ENCODE results near the gene NR2F2.

NR2F2 gene

DNA sequence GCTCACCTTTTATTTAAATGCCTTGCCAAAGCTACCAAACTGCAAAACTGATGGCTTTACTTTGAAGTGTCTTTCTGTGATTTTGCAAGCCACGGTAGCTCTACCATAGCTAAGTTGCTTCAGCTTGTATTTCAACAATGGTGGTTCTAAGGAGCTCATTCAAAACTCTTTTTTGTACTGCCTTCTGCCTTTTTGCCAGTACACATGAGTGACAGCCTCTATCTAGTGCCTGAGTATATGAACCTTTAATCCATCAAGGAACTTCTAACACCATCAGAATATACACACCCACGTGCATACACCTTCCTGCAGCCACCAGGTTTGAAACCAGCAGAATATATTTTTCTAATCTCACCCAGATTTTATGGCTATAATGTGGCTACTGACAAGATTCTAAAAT, 10.4 kb upstream of the NR2F2 start:
- no peak for DNase-seq (ENCODE audit: low spot score)

DNA sequence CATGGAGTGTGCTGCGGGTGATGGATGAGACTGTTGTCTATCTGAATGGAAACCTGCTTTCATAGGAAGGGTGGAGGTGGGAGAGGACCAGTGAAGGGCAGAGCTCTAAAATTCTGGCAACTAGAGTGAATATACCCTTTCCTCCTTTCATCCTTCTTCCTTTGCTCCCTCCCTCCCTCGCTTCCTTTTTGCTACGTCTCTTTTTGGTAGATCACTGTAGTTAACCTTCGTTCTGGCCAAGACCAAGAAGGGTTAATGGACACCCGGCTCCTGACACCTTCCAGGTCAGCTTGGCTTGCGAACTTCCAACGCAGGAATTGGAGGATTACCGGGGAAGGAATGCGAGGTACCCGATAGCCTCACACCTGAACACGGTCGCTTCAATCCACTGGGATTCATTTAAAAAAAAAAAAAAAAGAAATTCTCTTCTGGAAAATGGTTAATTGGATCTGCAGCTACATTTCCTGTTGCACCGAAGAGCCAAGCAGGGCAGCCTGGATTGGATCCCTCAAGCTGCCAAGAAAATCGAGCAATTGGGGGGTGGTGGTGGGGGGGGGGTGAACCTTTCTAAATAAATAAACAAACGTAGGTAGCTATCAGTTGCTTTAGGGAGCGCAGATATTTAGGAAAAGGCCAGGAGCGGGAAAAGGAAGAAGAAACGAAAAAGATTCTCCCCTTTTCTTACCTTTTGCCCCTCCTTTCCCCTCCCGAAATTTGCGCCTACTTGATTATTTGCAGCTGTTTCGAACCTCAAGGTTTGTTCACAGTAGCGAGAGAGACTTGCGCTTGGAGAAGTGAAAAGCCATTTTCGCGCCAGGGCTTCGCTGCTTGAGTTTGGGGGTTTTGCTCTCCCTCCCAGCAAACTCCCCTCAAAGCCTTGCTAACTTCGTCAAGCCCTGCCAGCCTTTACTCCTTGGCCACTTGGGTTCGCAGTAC, 9.5 kb upstream of the NR2F2 start:
- DNase-seq (ENCODE audit: low spot score): peak; percentile 12

DNA sequence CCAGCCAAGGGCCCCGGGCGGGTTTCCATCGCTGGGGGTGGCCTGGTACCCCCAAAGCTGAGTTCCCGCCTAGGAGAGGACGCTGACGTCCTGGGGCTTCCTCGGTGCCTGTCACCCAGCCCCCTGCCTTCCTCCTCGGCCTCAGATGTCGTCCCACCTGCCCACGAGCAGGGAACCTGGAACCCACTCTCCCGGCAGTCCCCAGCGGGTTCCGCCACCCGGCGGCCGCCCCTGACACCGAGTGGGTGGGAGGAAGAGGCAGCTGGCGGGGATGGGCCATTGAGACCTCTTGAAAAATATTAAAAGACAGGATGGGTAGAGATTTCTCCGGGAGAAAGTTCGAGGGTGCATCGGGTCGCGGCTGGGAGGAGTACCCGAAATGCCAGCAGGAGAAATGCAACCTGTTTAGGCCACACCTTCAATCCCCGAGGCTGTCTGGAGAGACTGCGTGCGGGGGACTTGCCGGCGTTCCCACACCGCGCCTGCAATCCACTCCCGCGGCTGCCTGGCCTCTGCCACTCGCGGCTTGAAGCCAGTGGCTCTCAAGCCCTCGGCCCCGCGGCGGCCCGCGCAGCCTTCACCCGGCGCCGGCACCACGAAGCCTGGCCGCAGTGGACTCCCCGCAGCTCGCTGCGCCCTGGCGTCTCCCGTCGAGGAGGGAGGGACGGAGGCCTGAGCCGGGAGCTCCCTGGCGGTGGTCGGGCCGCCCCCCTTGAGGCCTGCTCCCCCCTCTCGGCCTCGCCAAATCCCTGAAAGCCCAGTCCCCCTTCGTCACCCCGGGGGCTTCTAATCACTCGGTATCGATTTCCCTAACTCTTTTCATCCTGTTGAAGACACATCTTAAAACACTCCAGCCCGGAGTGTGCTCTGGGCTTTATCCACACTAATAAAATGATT, 8.6 kb upstream of the NR2F2 start:
- peak; percentile 51 for DNase-seq (ENCODE audit: low spot score)

DNA sequence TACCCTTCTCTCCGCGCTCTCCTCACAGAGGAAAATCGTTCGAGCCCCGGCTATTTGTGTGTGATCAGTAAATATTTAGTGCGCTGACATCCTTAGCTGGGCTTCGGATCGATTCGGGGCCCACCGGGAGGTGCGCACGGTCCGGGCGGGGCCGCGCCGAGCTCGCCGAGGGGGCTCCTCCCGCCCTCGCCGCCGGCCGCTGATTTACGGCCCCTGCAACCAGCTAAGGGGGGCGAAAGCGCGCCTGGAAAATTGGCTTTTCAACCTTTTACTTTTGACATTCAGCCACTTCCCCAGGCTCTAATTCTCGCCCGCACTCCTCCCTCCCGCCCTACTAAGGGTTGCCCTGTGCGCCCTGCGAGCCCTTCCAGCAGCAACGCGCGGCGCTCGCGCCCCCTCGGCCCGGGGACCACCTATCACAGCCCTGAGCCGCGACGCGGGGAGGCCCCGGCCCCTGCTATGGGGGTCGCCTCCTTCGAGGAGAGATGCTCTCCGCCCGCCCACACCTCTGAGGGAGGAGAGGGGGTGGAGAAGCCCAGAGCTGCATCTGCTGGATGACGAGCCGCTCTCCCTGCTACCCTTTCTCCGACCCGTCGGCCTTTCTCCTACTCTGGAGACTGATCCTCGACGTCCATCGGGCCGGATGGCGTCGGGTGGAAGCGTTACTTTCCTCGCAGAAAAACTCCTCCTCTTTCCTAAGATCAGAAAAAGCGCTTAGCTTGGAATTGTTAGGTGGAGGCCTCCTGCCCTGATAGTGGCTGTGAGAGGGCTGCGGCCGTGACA, 7.8 kb upstream of the NR2F2 start:
- DNase-seq (ENCODE audit: low spot score): peak; percentile 44

DNA sequence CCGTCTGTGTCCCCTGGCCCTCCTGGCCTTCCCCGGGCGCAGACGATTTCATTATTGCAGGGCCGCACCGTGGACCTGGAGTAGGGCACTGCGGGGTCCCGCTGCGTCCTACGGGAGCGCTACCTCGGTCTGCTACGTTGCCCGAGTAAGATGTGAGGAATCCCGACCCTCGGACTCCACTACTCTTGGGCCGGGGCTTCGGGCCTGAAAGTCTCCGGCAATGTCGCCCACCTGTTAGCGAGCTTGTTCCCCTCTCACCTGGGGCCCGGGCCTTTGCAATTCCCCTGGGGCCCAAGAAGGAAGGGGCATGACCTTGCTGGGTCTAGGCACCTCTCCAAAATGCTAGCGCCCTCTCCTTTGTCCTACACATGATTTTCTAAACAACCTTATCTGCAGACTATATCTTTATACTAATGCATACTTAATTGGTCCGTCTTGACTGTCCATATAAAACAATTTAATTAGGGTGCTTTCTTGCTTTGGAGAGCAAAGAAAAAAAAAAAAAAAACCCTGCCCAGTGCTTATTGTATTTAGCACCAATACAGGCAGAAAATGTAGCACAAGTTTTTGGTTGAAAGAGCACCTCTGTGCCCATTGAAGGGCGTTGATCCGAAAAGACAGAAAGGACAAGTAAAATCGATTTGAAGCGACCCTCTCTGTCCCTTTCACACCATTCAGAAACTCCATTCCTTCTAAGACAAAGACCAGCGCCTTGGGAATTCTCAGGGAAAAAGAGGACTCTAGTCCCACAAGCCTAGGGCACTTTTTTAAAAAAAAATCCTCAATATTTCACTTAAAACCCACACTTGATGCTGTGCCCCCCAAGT, 7.0 kb upstream of the NR2F2 start:
- no peak for DNase-seq (ENCODE audit: low spot score)

DNA sequence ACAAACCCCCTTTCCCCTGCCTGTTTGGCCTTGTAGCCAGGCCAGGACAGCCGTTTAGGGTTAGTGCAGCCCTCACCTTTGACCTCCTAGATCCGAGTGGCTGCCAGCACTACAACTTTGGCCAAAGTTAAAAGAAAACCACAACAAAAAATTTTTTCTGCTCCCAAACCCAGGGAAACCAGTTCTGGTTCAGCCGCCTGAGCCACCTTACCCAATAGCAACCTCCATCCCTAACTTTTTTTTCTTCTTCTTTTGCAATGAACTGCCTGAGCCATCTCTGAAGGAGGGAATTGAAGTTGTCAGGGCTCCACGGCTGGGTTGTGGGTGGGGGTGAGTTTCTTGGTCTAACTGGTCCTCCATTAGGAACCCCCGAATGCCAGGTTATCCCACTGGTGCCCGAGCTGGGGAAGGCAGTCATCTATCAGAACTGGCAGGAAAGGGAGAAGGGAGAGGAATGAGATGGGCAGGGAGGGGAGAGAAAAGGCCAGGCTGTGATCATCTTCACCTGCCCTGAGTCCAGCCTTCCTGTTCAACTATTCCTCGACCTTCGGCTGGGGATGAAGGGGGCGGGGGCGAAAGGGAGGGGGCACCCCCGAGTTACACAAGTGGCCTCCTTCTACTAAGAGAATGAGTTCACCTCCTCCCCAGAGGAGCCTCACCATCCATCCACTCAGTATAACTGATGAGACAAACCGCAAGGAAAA, 6.2 kb upstream of the NR2F2 start:
- DNase-seq (ENCODE audit: low spot score): no peak

DNA sequence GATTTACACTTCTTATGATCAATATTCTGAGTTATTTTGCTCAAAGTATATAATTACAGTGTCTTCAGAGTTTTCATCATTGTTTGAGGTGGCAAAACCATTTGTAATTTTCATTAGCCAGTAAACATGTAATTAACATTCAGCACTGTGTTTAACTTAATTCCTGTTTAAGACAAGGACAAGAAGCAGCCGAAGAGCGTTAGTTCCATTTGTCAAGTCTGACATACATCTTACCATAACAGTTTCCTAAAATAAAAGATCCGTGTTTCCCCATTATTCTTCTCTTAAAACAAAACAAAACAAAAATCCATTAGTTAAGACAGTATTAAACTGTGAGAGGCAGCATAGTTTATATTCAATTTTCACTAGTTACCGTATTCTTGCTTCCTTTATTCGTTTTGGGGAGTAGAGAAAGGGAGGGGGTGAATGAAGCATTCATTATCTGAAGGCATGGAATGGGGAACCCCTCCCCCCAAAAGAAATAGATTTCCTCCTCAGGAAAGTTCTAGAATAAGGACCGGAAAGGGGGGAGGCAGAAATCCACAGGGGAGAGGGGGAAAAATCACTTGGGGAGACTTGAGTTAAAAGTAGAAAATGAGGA, 5.5 kb upstream of the NR2F2 start:
- DNase-seq (ENCODE audit: low spot score): no peak

DNA sequence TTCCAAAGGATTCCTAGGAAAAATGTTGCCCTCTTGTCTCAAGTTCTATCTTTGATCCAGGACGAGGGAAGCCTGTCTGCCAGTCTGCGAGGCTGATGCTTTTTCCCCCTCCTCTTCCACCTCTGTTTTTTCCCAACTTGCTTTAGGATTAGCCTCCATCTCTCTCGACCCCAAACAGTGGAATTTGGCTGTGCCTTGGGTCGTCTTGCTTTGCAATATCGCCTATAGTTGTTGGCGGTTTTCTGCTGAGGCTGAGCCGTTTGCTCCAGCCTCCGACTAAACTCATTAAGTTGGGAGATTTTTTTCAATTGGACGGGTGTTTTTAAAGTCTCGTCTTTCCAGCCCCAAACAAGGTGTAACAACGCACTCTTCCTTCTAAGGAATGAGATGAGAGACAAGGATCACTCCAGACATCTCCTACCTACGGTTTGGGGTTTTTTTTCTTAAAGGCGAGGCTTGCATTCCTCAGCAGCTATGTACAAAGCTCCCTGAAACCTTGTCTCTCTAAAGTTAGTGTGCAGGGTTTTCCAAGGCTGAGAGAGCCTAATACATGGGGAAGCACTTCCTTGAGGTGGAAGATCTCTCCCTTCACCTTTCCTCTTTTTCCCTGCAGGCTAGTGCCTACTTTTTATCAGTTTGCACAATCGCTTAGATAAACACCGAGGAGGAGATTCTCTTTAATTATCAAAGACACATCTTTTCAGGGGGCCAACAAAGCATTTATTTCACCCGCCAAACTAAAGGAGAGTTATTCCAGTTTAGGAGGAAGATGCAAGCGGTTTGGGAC, 4.8 kb upstream of the NR2F2 start:
- DNase-seq (ENCODE audit: low spot score): peak; percentile 32

DNA sequence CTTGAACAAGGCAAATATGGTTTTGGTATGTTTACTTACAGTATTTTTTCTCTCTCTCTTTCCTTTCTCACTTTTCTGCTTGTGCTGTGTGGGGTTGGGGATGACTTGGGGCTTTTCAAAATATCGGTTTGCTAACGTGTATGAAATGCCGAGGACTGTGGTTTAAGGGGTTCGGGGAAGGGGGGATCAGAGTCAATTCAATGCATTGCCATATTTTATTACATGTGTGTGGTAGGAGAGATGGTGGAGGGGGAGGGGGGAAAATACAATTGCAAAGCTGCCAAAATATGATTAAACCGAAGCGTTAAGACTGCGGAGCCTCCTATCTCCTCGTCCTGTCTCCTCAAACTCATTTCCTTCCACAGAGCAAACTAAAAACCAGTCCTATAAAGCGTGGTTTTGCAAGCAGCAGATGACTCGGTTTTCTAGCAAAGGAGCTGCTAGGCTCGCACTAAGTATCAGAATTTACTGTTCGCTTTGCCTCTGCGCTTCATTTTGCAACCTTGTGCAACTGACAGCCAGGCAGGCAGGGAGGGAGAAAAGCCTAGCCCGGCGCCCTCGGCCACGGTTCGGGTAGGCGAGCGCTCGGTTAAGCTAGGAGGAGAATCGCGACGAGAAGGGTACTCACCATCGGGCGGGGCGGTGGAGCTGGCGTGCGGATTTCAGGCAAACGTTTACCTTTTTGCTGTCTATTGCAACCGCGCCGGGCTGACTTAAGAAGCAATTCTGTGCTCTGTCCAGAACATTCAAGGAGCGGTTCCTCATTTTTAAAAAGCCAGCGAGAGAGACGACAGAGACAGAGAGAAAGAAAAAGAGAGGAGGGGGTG, 4.0 kb upstream of the NR2F2 start:
- peak; percentile 66 for DNase-seq (ENCODE audit: low spot score)

DNA sequence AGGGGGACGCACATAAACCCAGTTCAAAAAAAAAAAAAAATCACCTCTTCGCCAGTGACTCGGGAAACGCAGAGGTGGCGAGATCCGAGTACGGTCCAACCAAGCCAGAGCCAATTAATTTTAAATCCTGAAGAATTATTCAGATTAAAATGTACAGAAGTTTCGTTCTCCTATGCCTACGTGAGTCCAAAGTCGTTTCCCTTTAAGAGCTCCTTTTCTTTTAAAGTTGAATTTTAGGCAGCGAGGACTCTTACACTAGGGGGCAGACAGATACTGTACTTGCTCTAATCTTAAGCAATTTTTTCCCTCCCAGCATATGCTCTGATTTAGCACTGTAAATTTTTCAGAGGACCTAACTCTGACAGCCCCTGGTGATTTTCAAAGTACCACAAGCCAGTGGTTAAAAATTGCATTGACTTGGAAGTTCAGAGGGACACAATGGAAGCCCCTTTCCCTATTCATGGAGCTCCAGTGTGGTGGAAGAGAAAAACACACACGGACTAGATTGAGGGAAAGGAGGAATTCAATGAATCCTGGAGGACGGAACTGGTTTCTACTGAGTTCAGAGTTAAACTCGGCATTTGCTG, 3.3 kb upstream of the NR2F2 start:
- DNase-seq (ENCODE audit: low spot score): peak; percentile 80

DNA sequence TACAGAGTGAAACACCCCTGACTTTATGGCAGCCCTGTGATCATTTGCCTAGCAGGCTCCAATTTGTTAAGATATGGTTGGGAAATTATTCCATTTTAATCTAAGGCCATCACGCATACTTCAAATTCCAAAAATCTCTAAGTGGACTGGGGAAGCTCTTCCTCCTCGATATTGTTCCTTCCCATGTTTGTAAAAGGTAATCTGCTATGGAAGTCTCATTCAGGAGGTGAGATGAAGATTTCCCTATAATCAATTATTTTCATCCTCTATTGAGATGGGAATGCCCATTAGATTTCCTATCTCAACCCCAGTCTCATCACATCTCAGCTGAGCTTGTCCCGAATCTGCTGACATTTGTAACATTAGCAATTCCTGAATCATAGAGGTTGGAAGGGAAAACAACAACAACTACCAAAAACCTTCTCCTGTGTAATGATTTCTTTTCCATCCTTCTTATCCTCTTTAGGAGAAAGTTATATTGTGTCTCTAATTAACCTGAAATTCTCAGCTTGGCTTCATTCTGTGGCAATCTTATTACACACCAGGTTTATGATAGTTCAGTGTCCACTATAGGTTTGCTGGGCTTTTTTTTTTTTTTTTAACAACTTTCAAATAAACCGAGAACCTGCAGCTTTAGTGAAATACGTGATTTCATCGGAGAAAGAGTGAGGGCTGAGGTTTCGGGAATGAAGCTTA, 2.2 kb upstream of the NR2F2 start:
- no peak for DNase-seq (ENCODE audit: low spot score)

DNA sequence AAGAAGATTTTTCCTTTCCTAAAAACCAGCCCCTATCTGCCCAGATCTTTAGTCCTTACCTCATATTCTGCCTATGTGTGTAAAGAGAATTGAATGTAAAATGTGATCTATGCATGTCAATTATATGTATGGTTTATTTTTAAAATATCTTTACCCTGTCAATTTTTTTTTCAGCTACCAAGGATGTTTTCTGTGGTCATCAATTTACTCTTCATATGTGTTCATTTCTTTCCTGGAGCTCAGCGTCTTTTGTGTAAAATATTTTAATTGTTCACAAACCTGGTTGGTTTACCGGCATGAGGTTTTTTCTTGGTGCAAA, 1.7 kb upstream of the NR2F2 start:
- no peak for DNase-seq (ENCODE audit: low spot score)

DNA sequence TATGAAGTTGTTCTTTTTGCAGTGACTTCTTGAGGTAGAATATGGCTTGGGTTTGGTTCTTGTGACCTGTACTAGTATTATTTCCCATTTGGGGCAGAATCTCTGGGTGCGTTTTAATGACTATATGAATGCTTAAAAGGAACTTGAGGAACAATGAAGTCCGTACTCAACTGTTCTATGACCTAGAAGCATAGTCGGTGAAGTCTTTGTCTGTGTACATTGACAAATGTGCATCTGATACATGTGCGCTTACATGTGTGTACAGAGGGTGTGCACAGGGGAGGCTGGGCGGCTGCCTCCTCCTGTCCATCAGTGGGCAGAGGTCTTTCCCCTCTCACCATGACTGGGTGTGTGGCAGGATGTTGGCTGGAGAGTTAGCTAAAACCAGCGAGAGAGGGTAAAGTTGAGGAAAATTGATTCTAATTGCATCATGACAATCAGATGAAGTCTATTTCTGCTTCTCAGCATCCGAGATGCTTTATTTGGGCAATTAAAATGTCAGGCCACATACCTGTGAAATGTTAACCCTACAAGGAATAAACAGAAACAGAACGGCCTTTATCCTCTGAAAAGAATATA, 1.0 kb upstream of the NR2F2 start:
- DNase-seq (ENCODE audit: low spot score): peak; percentile 23

DNA sequence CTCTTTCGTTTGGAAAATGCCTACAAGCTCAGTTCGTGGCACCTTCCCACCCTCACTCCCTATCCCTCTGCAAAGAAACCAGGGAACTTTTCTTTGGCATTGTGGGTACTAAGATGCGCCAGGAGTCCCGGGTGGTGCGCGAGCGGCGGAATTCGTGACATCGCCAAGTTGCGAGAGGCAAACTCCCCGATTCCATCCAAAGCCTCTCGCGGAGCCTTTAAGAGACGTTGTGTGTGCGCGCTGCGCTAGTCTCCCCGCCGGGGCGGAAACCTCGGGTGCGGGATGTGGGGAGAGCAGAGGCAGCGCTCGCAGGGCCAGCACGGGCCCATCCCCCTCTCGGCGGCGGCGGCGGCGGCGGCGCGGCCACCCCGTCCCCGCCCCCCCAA, 443 bp upstream of the NR2F2 start:
- no peak for DNase-seq (ENCODE audit: low spot score)

DNA sequence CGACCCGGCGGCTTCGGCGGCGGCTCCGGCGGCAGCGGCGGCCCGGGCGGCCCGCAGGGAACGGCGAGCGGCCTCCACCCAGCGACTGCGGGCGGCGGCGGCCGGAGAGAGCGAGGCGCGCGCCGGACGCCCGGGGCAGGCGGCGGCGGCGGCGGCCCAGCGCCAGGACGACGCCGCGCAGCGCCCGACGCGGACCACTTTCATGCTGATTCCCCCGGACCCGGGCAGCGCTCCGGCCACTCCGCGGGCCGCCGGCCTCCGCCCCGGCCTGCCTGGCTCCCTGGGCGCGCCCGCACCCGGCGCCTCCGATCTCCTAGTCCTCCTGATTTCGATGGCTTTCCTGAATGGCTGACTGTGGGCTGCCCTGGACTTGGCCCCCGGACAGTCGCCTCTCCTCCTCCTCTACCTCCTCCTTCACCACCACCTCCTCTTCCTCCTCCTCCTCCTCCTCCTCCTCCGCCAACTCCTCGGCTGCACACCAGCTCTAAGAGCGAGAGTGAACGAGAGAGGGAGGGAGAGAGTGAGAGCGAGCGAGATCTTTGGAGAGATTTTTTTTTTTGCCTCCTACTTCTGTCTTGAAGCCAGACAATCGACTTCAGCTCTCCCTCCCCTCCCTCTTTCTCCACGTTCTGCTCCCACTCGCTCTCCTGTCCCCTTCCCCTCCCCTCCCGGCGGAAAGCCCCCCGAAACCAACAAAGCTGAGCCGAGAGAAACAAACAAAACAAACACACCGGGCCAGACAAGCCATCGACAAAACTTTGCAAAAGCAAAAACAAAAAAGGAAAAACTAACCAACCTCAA, 844 bp downstream of the NR2F2 start:
- DNase-seq (ENCODE audit: low spot score): peak; percentile 42

DNA sequence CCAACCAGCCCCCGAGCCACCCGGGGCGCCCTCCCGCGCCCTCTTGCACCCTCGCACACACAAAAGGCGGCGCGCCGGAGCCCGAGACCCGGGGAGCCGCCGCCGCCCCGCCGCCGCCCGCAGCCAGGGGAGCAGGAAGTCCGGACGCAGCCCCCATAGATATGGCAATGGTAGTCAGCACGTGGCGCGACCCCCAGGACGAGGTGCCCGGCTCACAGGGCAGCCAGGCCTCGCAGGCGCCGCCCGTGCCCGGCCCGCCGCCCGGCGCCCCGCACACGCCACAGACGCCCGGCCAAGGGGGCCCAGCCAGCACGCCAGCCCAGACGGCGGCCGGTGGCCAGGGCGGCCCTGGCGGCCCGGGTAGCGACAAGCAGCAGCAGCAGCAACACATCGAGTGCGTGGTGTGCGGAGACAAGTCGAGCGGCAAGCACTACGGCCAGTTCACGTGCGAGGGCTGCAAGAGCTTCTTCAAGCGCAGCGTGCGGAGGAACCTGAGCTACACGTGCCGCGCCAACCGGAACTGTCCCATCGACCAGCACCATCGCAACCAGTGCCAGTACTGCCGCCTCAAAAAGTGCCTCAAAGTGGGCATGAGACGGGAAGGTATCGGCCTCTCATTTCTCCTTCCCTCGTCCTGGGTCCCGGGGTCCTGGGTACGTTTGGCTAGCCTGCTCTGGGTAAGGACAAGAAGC, 1.6 kb downstream of the NR2F2 start:
- peak; percentile 45 for DNase-seq (ENCODE audit: low spot score)
